GM19099 (cell line): ENCODE data around the gene LSAMP.

Experiments used
- POLR2A ChIP-seq: IDR thresholded peaks from 3 replicates; pipeline ENCODE4 v1.6.1; 2011; ENCODE audit warnings: low read depth; ENCODE audit not compliant: insufficient read length; ENCODE audit errors: extremely low read depth

Gene LSAMP

GRCh38 chr3:116340680-116341216, 104.5 kb downstream of the LSAMP start:
- TF ChIP-seq POLR2A, result no peak

- TF ChIP-seq POLR2A, result no peak
Observed at GRCh38 chr3:116339441-116340028, 105.8 kb downstream of the LSAMP start.

- no peak for TF ChIP-seq POLR2A
Observed at GRCh38 chr3:116338713-116339112, 106.6 kb downstream of the LSAMP start.

GRCh38 chr3:116337229-116337628, 108.1 kb downstream of the LSAMP start:
- no peak for TF ChIP-seq POLR2A

- TF ChIP-seq POLR2A, result no peak
Observed at GRCh38 chr3:116331380-116331779, 113.9 kb downstream of the LSAMP start.

GRCh38 chr3:116322750-116323375, 122.4 kb downstream of the LSAMP start:
- TF ChIP-seq POLR2A, result no peak

- no peak for TF ChIP-seq POLR2A
Observed at GRCh38 chr3:116318370-116318769, 126.9 kb downstream of the LSAMP start.

GRCh38 chr3:116316771-116317170, 128.5 kb downstream of the LSAMP start:
- no peak for TF ChIP-seq POLR2A

GRCh38 chr3:116314476-116314875, 130.8 kb downstream of the LSAMP start:
- no peak for TF ChIP-seq POLR2A

GRCh38 chr3:116306720-116307119, 138.6 kb downstream of the LSAMP start:
- TF ChIP-seq POLR2A, result no peak

- TF ChIP-seq POLR2A, result no peak
Observed at GRCh38 chr3:116306149-116306548, 139.1 kb downstream of the LSAMP start.

- TF ChIP-seq POLR2A, result no peak
Observed at GRCh38 chr3:116302087-116302747, 143.1 kb downstream of the LSAMP start.

- no peak for TF ChIP-seq POLR2A
Observed at GRCh38 chr3:116301422-116301821, 143.9 kb downstream of the LSAMP start.

- TF ChIP-seq POLR2A, result no peak
Observed at GRCh38 chr3:116300226-116300625, 145.1 kb downstream of the LSAMP start.

GRCh38 chr3:116299646-116300081, 145.6 kb downstream of the LSAMP start:
- TF ChIP-seq POLR2A, result no peak

- TF ChIP-seq POLR2A, result no peak
Observed at GRCh38 chr3:116298151-116298550, 147.1 kb downstream of the LSAMP start.

- TF ChIP-seq POLR2A, result no peak
Observed at GRCh38 chr3:116291141-116291540, 154.1 kb downstream of the LSAMP start.

GRCh38 chr3:116288485-116288884, 156.8 kb downstream of the LSAMP start:
- no peak for TF ChIP-seq POLR2A
